ENCODE results near the gene HEMGN. TPM values are rescaled to one million over a fixed set of nuclear protein-coding genes. Genes with fewer than 3 reads are reported as not detected.

The HEMGN gene
- total RNA-seq: 1 to 10 TPM; 1.5 to 2.9 TPM

DNA sequence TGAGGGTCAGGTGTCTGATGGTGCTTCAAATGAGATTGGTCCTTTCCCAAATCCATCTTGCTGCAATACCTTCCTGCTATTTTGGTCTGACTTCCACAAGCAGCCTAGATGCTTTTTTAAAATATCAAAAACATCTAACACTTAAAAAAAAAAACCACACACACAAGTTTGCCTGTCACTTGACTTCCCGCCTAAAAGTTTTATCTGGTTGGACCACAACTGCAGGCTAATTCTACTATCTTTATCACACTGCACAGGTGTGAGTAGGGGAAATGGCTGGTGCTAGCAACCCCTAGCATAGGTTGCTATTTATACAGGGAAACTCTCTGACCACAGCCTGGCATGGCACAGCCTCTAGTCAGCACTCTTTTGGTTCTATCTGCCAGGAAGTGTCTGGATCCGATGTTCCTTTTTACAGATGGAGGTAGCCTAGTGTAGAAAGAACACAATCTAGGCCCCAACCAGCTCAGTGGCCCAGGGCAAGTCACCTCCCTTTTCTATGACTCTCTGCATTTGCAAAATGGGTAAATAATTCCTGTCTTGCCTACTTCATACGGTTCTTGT lies at the start of gene HEMGN:
HEMGN (minus strand) TSS at position 92 of the 564 bp plus-strand sequence; CDS start at position 56, 36 bp downstream.
- H3K9me3 Mint-ChIP-seq (ENCODE audit: low read depth): no peaks in the 10 kb centered on the region
- intact Hi-C loops (cut with DNase I, micrococcal nuclease): no loop called here
- H3K4me1 Mint-ChIP-seq: peaks cover 38% of the 10 kb centered on the region
- ChIA-PET CTCF (interaction anchor here (0.7 to 8.0 kb wide), 3 partner anchors 16 to 545 kb away, joined by 3 to 64 read pairs (median 4); partner anchors contain the start of gene TRMO), POLR2A (interaction anchor here (0.9 kb wide), 1 partner anchor 15 kb away, joined by 3 read pairs; no protein-coding TSS in a partner anchor)
- no peaks in the 10 kb centered on the region for H3K36me3 Mint-ChIP-seq (ENCODE audit: low read depth)
- peak; percentile 48 for DNase-seq
- peak within 1 kb of the TSS; percentile 75 for H3K27ac Mint-ChIP-seq
- H3K4me3 Mint-ChIP-seq: peak within 1 kb of the TSS; percentile 38
- H3K27me3 Mint-ChIP-seq: no peaks in the 10 kb centered on the region
- peak; percentile 85 for ATAC-seq

- CTCF ChIA-PET: interaction anchor here (0.6 to 2.7 kb wide), 10 partner anchors 9 to 83 kb away, joined by 3 to 14 read pairs (median 3); partner anchors contain the start of gene TRMO
- H3K9me3 Mint-ChIP-seq (ENCODE audit: low read depth): no peaks in the 10 kb centered on the region
- no peak for ATAC-seq
- intact Hi-C loops (cut with DNase I, micrococcal nuclease): loop anchor here (1.0 to 10.0 kb wide), 5 partner anchors 19 to 293 kb away; partner anchors contain the start of genes NANS (in 1 of the 2) and XPA (in 1 of the 2)
- POLR2A ChIA-PET: interaction anchor here (1.5 kb wide), 1 partner anchor 10 kb away, joined by 6 read pairs; no protein-coding TSS in a partner anchor
- peak overlapping the region; percentile 55 for H3K27ac Mint-ChIP-seq
- peaks cover 36% of the 10 kb centered on the region for H3K36me3 Mint-ChIP-seq (ENCODE audit: low read depth)
- H3K27me3 Mint-ChIP-seq: no peaks in the 10 kb centered on the region
- no peak for DNase-seq
- peak overlapping the region; percentile 81 for H3K4me3 Mint-ChIP-seq
- H3K4me1 Mint-ChIP-seq: peaks cover 60% of the 10 kb centered on the region
These were observed 49.5 kb upstream of the HEMGN start for GRCh38 chr9:97987487-97987886.

DNA sequence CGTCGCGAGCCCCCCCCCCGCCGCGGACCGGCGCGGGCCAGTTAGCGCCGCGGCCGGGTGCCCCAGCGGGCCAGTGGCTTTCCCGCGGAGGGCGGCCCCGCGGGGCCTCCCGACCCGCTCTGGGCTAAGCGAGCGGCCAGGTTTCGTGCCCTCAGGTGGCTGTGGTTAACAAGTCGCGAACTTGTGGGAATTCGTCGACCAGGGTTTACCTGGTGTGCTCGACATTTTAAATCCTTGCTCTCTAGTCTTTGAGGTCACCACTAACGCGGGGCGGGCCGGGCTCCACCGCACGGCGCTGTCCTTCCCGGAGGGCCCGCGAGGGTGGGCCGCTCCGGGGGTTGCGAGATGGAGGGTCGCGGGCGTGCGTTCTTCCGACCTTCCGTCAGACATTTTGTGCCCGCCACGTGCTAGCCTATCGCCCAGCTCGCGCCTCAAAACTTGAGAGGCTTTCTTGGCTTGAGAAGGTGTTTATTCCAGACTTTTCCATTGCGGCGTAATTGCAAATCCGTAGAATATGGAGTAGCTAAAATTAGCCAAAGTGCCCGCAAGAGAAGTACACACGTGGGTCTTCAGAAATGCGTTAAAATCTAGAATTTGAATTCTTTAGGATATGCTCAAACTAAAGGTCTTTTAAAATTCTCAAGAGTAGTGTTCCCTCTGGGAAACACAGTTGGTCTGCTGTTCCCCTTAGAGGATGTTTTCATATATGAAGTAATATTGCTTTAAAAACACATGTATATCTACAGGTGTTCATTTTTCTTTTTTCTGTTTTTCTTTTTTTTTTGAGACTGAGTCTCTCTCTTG lies 47.3 kb upstream of the HEMGN start:
- ChIA-PET CTCF (interaction anchor here (1.0 to 2.7 kb wide), 7 partner anchors 12 to 84 kb away, joined by 3 to 14 read pairs (median 3); no protein-coding TSS in a partner anchor), POLR2A (interaction anchor here (1.5 kb wide), 1 partner anchor 63 kb away, joined by 11 read pairs; the partner anchor contains the start of gene TRMO)
- Mint-ChIP-seq H3K27me3 (no peaks in the 10 kb centered on the region), H3K9me3 (ENCODE audit: low read depth) (no peaks in the 10 kb centered on the region), H3K27ac (peak overlapping the region; percentile 84), H3K36me3 (ENCODE audit: low read depth) (peaks cover 28% of the 10 kb centered on the region), H3K4me3 (peak overlapping the region; percentile 81), H3K4me1 (peaks cover 63% of the 10 kb centered on the region)
- ATAC-seq (no peak), DNase-seq (peak; percentile 68)
- intact Hi-C loops (cut with DNase I, micrococcal nuclease): loop anchor here (2.0 to 10.0 kb wide), 5 partner anchors 47 to 1566 kb away; partner anchors contain the start of genes NANS (in 1 of the 2), NCBP1 (in 1 of the 2), TSTD2 (in 1 of the 2) and XPA (in 1 of the 2)

DNA sequence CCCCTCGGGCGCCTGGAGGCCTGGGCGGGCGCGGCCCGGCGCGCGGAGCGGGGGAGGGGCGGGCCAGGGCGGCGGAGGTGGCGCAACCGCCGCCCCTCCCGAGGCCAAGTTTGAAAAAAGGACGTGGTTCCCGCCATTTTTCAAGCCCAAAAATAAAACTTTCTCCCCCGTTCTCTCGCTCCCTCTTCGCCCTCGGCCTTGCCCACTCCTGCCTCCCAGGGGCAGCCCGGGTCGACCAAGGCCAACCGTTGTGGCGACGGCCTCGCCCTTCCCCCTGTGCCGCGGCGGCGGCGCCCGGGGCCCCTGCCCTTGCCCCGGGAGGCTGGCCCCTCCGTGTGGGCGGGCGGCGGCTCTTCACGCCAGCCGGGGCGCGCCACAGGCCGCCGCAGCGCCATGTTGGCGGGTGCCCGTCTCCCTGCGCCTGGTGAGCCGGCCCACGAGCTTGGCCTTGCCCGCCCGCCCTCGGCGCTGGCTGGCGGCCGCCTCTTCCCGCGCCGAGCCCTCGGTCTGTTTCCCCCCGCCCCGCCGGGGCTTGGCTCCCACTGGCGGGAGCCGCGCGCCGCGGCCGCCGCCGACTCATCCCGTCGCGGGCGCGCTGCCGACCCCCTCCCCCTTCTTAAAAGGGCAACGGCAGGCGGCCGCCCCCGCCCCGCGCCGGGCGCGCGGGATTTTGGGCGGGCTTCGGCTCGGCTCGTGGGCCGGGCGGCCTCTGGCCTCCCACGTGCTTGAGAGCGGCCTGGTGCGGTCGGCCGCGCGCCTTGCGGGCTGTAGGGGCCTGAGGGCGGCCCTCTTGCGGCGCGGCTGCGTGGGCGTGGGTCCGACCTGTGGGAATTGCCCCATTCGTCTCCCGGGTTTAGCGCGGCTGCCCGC lies 46.5 kb upstream of the HEMGN start:
- ATAC-seq (peak; percentile 22), DNase-seq (peak; percentile 90)
- intact Hi-C loops (cut with DNase I, micrococcal nuclease): loop anchor here (1.0 to 10.0 kb wide), 7 partner anchors 48 to 1923 kb away; partner anchors contain the start of genes NCBP1 (in 2 of the 2), TSTD2 (in 2 of the 2), NANS (in 1 of the 2) and STX17 (in 1 of the 2)
- Mint-ChIP-seq H3K27me3 (no peaks in the 10 kb centered on the region), H3K4me3 (peak overlapping the region; percentile 81), H3K4me1 (peaks cover 61% of the 10 kb centered on the region), H3K36me3 (ENCODE audit: low read depth) (peaks cover 28% of the 10 kb centered on the region), H3K27ac (peak overlapping the region; percentile 67), H3K9me3 (ENCODE audit: low read depth) (no peaks in the 10 kb centered on the region)
- POLR2A ChIA-PET: interaction anchor here (0.9 to 2.2 kb wide), 3 partner anchors 9 to 73 kb away, joined by 3 to 7 read pairs (median 3); partner anchors contain the start of gene NANS
- CTCF ChIA-PET: interaction anchor here (0.6 to 3.5 kb wide), 3 partner anchors 8 to 65 kb away, joined by 3 to 32 read pairs (median 3); partner anchors contain the start of gene TRMO

DNA sequence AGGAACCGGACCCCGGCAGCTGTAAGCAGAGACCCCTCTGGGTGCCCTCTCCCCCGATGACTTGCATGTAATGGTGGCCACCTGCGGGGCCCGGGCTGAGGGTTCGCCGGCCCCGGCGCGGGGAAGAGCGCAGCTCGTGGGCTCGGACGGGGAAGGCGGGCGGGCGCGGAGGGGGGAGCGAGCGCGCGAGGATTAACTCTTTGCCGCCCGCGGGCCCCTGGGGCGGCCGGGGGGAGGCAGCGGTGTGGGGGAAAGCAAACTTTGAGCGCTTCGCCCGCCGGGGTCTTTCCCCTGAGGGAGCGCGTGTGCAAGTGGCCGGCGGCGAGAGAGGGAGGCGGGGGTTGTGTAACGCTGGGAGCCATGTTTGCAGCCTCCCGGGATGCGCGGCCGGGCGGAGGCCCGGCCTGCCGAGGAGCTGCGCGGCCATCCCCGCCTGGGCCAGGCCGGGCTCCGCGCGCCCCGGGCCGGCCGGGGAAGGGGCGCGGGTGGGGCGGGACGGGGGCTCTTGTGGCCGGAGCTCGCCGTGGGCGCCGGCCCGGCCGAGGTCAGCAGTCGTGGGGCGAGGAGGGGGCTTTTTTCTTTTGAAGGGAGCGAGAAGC lies 45.7 kb upstream of the HEMGN start:
- peak; percentile 8 for ATAC-seq
- POLR2A ChIA-PET: interaction anchor here (0.7 to 2.2 kb wide), 6 partner anchors 10 to 350 kb away, joined by 3 to 7 read pairs (median 3); partner anchors contain the start of genes NANS, NCBP1, TRMO and TSTD2
- H3K4me1 Mint-ChIP-seq: peaks cover 55% of the 10 kb centered on the region

GRCh38 chr9:97982683-97983588 lies 45.0 kb upstream of the HEMGN start, which contains the start of gene ANP32B:
ANP32B (plus strand) TSS chr9:97983341; CDS start chr9:97983556, 215 bp downstream.
- peak within 1 kb of the TSS; percentile 92 for H3K27ac Mint-ChIP-seq
- POLR2A ChIA-PET: interaction anchor here (0.7 to 2.2 kb wide), 7 partner anchors 10 to 349 kb away, joined by 3 to 7 read pairs (median 3); partner anchors contain the start of genes NANS, NCBP1, TRMO and TSTD2
- ATAC-seq (peak; percentile 89), DNase-seq (peak; percentile 98)
- H3K9me3 Mint-ChIP-seq (ENCODE audit: low read depth): no peaks in the 10 kb centered on the region
- CTCF ChIA-PET: interaction anchor here (0.6 to 3.5 kb wide), 11 partner anchors 11 to 273 kb away, joined by 3 to 32 read pairs (median 3); partner anchors contain the start of genes HEMGN and TRMO
- H3K27me3 Mint-ChIP-seq: no peaks in the 10 kb centered on the region
- peaks cover 19% of the 10 kb centered on the region for H3K36me3 Mint-ChIP-seq (ENCODE audit: low read depth)
- H3K4me3 Mint-ChIP-seq: peak within 1 kb of the TSS; percentile 81
- intact Hi-C loops (cut with DNase I, micrococcal nuclease): loop anchor here (1.0 to 10.0 kb wide), 13 partner anchors 60 to 1924 kb away; partner anchors contain the start of genes XPA (in 2 of the 2), ANKS6 (in 1 of the 2), NANS (in 1 of the 2) and STX17 (in 1 of the 2)
- H3K4me1 Mint-ChIP-seq: peaks cover 49% of the 10 kb centered on the region

More for the DNA sequence above, 45.7 kb upstream of the HEMGN start:
- Mint-ChIP-seq H3K9me3 (ENCODE audit: low read depth) (no peaks in the 10 kb centered on the region), H3K4me3 (peak overlapping the region; percentile 78), H3K27ac (peak overlapping the region; percentile 76), H3K36me3 (ENCODE audit: low read depth) (peaks cover 24% of the 10 kb centered on the region), H3K27me3 (no peaks in the 10 kb centered on the region)
- DNase-seq: peak; percentile 70
- CTCF ChIA-PET: interaction anchor here (0.6 to 3.5 kb wide), 5 partner anchors 9 to 64 kb away, joined by 3 to 32 read pairs (median 3); partner anchors contain the start of gene TRMO
- intact Hi-C loops (cut with DNase I, micrococcal nuclease): loop anchor here (1.0 to 10.0 kb wide), 14 partner anchors 60 to 1924 kb away; partner anchors contain the start of genes NCBP1 (in 2 of the 2), TSTD2 (in 2 of the 2), XPA (in 2 of the 2) and ANKS6 (in 1 of the 2)

DNA sequence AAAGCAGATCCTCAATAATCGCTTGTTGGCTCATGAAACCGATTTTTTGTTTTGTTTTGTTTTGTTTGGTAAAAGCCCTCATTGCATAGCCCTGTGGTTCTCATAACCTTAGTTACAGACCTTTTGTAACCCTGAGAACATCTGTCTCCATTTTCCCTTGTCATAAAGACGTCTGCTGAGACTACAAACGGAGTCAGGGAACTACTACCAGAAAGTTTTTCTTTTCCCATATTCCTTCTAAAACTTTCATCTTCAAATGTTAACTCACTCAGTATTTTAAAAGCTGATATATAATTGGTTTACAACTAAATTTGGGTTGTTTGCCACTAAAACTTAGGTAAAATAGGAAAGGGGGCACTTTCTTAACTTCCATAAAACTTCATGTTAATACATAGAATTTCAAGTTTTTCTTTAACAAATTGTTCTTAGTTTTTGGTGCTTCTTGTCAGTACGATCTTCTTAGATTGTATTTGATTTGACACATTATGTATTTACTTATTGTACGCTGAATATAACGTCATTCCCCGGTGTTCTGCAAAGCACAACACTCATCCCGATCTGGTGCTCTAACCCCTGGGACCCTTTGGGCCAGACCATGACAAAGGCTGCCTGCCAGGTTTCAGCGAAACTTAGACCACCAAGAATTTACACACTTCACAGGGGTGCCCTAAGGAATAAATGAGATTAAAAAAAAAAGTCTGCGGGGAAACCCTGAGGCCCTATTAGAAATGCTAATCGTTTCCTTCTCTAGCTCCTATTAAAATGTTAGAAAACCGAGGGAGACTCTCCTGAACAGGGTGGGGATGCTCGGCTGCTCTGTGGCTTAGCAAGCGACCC lies 44.1 kb upstream of the HEMGN start:
- no peaks in the 10 kb centered on the region for H3K9me3 Mint-ChIP-seq (ENCODE audit: low read depth)
- ChIA-PET CTCF (interaction anchor here (1.0 to 3.5 kb wide), 10 partner anchors 10 to 74 kb away, joined by 3 to 32 read pairs (median 3); partner anchors contain the start of genes HEMGN and TRMO), POLR2A (interaction anchor here (0.9 to 1.0 kb wide), 2 partner anchors 13 to 60 kb away, joined by 3 to 4 read pairs; no protein-coding TSS in a partner anchor)
- intact Hi-C loops (cut with DNase I, micrococcal nuclease): loop anchor here (1.0 to 10.0 kb wide), 6 partner anchors 63 to 1925 kb away; partner anchors contain the start of genes STX17 (in 1 of the 2) and XPA (in 1 of the 2)
- peaks cover 16% of the 10 kb centered on the region for H3K36me3 Mint-ChIP-seq (ENCODE audit: low read depth)
- peak overlapping the region; percentile 92 for H3K27ac Mint-ChIP-seq
- H3K4me1 Mint-ChIP-seq: peaks cover 40% of the 10 kb centered on the region
- no peaks in the 10 kb centered on the region for H3K27me3 Mint-ChIP-seq
- DNase-seq (no peak), ATAC-seq (no peak)
- peak overlapping the region; percentile 78 for H3K4me3 Mint-ChIP-seq
